AG04449 (cell line): Measurements from ENCODE around the gene FBXW11.

Experiments used
- CTCF ChIA-PET: fragments of 350-600 bp; formaldehyde crosslinking; extraction: SDS; loops from one replicate; lab custom pipeline; 2021; ENCODE audit warnings: antibody characterized with exemption; lab: Yijun Ruan, JAX
- POLR2A ChIA-PET: fragments of 400-600, 350-600 bp; formaldehyde crosslinking; extraction: SDS; loops from one replicate; lab custom pipeline; 2020; ENCODE audit warnings: antibody characterized with exemption, inconsistent platforms; lab: Yijun Ruan, JAX
- DNase-seq: peaks from one replicate; pipeline ENCODE4 v3.0.0-alpha.2; 2010; ENCODE audit warnings: low read depth, low spot score
- H3K4me3 ChIP-seq: 2 replicates; pipeline ENCODE4 v1.5.1; 2011; ENCODE audit warnings: low read depth, mild to moderate bottlenecking, control low read depth, low read length
- TF ChIP-seq, protein P1 (sequence below): IDR thresholded peaks from one replicate; pipeline ENCODE4 v1.5.1; 2011; ENCODE audit warnings: mild to moderate bottlenecking, moderate library complexity, low read length, control low read depth, inconsistent platforms; ENCODE audit not compliant: insufficient read depth; ENCODE audit errors: missing control alignments

FBXW11 gene

DNA sequence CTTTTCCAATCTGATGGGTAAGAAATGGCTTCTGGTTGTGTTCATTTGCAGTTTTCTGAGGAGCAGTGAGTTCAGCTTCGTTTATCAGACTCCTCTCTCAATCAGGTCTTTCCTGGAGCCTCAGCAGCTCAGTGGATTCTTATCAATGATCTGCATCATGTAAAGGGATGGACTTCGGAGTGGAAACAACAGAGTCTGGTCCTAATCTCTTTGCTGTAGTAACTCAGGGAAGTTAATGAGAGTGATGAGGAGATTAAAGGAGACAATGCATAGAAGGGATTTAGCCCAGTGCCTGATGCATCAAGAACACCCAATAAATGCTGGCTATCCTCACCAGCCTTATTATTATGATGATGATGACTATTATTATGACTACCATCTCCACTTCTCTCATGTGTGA, 173.7 kb downstream of the FBXW11 start:
- DNase-seq = no peak
- no peak overlapping the region for H3K4me3 ChIP-seq
- POLR2A ChIA-PET = no interaction called here
- CTCF ChIA-PET = interaction anchor here (1.0 to 1.1 kb wide), 2 partner anchors 12 to 412 kb away, joined by 3 read pairs; no protein-coding TSS in a partner anchor
- TF ChIP-seq, protein P1, sequence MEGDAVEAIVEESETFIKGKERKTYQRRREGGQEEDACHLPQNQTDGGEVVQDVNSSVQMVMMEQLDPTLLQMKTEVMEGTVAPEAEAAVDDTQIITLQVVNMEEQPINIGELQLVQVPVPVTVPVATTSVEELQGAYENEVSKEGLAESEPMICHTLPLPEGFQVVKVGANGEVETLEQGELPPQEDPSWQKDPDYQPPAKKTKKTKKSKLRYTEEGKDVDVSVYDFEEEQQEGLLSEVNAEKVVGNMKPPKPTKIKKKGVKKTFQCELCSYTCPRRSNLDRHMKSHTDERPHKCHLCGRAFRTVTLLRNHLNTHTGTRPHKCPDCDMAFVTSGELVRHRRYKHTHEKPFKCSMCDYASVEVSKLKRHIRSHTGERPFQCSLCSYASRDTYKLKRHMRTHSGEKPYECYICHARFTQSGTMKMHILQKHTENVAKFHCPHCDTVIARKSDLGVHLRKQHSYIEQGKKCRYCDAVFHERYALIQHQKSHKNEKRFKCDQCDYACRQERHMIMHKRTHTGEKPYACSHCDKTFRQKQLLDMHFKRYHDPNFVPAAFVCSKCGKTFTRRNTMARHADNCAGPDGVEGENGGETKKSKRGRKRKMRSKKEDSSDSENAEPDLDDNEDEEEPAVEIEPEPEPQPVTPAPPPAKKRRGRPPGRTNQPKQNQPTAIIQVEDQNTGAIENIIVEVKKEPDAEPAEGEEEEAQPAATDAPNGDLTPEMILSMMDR = no peak

DNA sequence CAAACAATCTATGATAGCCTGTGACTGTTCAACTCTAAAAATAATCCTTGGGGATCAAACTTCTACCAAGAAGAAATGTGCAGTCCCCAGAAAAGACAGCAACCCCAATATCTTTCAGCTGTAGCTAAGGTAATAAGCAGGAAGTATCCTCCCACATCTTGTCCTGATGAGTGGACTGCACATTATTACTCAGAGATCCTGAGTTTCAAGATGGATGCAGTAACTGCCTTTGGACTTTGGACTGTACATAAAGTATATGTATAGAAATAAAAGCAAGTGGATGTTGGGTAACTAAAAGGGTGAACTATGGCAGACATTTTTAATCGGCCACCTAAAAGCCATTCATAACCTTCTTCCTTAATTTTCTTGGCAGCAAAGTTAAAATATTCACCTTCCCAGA, 175.8 kb downstream of the FBXW11 start:
- TF ChIP-seq, protein P1 = no peak
- H3K4me3 ChIP-seq = no peak overlapping the region
- ChIA-PET CTCF (no interaction called here), POLR2A (no interaction called here)
- DNase-seq = no peak

DNA sequence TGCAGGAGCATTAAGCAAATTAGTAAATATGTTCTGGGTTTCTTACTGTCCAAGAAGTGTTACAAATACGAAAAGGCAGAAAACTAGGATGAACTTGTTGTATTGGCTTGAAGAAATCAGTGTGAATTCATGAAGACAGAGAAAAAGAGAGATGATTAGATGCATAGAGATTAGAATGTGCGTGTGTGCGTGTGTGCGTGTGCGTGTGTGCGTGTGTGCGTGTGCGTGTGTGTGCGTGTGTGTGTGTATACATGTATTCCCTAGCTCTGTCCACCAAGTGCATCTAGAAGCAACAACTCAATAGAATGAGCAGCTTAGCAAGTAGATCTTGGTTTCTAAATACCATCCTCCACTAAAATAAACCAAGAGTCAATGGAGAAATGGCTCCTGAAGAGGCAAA, 179.3 kb downstream of the FBXW11 start:
- CTCF ChIA-PET = no interaction called here
- DNase-seq = no peak
- POLR2A ChIA-PET = no interaction called here
- H3K4me3 ChIP-seq = no peak overlapping the region
- TF ChIP-seq, protein P1 = no peak

DNA sequence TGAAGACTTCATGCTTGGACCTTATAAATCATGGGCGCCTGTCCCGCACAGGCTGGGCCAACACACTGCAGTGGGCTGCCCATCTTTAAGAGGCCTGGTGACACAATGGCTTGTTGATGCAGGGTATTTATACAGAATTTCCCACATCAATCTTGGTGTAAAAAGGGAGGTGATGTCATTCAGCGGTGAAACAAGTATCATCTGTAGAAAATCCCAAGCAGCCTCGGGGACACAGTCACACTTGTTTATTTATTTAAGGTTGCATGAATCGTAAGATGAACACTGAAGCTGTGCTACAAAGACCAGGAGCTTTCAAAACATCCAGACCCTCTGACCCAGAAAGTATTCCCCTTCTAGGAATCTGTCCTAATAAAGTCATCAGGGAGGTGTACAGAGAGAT, 180.3 kb downstream of the FBXW11 start:
- TF ChIP-seq, protein P1 = no peak
- POLR2A ChIA-PET = no interaction called here
- no peak for DNase-seq
- no peak overlapping the region for H3K4me3 ChIP-seq
- CTCF ChIA-PET = interaction anchor here (0.5 to 1.0 kb wide), 2 partner anchors 14 to 15 kb away, joined by 3 read pairs; no protein-coding TSS in a partner anchor

DNA sequence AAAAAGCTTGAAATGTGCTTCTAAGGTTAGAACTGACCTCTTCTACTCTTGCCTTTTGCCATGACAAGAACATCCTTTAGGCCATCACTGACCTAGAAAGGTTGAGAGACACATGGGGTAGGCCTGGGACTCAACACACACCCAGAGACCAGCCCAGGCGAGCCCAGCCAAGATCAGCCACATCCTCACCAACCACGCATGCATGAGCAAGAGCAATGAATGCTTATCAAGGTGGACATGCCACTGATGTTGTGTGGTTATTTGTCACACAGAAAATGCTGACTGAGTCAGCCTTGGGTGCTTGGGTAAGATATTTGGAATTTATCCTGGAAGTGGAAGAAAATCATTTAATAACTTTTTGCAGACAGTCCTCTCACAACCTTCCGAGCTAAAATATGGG, 181.4 kb downstream of the FBXW11 start:
- TF ChIP-seq, protein P1 = no peak
- no peak overlapping the region for H3K4me3 ChIP-seq
- POLR2A ChIA-PET = no interaction called here
- CTCF ChIA-PET = no interaction called here
- no peak for DNase-seq

DNA sequence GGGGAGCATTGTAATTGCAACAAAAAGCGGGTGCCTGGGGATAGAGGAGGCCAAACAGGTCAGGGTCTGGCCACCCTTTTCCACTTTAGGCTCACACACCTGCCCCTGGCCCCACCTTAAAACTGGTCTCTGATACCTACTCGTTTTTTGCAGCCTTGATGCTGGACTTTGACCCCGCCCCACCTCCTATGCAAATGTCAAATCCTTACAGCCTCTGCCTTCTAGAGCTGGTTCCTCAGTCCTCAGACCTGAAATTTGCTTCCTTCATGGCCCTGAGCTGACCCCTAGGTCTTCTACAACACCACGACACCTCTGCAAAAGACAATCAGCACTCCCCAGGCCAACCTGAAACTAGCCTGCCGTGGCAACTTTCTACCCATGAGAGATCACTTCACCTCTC, 183.2 kb downstream of the FBXW11 start:
- POLR2A ChIA-PET = no interaction called here
- DNase-seq = no peak
- H3K4me3 ChIP-seq = no peak overlapping the region
- CTCF ChIA-PET = no interaction called here
- TF ChIP-seq, protein P1 = no peak
